ENCODE data around the gene MIAT.

The MIAT gene

DNA sequence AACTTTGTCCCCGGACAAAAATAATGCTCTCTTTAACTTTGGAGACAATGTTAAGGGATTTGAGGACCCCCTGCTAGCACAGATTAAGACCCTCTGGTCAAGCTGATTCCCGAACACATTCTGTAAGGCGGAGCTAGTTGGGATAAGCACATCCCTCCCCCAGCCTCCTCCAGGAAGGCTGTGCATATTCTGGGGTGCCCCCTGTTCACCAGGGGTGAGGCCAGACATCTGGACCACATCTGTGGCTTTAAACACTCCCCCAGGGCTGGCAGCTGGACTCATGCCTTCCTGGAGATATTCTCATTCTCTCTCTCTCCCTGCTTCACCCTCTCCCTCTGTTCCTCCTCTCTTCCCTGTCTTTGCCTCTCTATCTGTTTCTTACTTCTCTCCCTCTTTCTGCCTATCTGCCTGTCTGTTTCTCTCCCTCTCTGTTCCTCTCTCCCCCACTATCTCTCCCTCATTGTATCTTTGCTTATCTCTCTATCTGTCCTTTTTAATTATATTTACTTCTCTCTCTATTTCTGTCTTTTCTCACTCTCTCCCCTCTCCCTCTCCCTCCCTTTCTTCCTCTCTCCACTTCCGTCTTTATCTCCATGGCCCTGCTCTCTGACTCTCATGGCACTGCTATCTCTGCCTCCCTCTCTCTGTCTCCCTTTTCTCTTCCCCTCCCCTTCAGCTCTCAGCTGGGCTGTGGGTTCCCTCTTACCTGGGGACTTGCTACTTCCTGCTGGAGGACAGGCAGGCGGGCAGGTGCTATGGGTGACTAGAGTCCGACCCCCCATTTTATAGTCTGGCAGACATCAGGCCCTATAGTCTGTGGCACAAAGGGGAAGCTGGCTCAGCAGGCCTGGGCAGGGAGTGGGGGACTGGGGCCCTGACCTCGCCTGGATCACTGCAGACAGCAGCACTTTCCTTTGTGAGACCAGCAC, 39.9 kb upstream of the MIAT start, which contains the start of gene CRYBB1:
TSS of gene CRYBB1 (minus strand) at position 757 of the 929 bp plus-strand sequence. CDS start 1,708 bp downstream, outside the sequence.
- peak; percentile 28 to 68 for DNase-seq
- intact Hi-C loops (cut with DNase I; ENCODE audit: low total_unique reads): no loop called here
- H3K4me1 ChIP-seq: no peaks in the 10 kb centered on the region
- no peak within 1 kb of the TSS for H3K27ac ChIP-seq
- H3K4me3 ChIP-seq: no peak within 1 kb of the TSS
- H3K27me3 ChIP-seq: peaks cover 0 to 54% of the 10 kb centered on the region in 2 donors
- TF ChIP-seq, protein P1, sequence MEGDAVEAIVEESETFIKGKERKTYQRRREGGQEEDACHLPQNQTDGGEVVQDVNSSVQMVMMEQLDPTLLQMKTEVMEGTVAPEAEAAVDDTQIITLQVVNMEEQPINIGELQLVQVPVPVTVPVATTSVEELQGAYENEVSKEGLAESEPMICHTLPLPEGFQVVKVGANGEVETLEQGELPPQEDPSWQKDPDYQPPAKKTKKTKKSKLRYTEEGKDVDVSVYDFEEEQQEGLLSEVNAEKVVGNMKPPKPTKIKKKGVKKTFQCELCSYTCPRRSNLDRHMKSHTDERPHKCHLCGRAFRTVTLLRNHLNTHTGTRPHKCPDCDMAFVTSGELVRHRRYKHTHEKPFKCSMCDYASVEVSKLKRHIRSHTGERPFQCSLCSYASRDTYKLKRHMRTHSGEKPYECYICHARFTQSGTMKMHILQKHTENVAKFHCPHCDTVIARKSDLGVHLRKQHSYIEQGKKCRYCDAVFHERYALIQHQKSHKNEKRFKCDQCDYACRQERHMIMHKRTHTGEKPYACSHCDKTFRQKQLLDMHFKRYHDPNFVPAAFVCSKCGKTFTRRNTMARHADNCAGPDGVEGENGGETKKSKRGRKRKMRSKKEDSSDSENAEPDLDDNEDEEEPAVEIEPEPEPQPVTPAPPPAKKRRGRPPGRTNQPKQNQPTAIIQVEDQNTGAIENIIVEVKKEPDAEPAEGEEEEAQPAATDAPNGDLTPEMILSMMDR (IDR thresholded peaks at IDR 0.05): no peak
- H3K9me3 ChIP-seq: no peaks in the 10 kb centered on the region
- H3K36me3 ChIP-seq: no peaks in the 10 kb centered on the region

DNA sequence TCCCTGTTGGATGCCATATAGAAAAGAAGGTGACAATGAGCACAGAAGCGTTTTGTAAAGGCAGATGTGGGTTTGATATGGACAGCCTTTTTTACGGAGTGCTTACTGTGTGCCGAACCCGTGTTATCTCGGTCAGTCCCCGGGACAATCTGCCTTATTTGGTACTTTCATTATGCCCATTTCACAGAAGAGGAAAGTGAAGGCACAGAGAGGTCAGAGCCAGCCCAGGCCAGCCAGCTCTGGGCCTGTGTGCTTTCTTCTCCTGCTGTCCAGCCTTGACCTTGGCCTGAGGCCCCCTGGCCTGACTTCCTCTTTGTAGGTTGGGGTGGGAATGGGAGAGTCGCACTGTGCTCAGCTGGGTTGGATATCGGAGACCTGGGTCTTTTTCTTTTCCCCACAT, 38.9 kb upstream of the MIAT start:
- DNase-seq: no peak
- Histone ChIP-seq H3K27ac (no peak overlapping the region), H3K4me1 (no peaks in the 10 kb centered on the region), H3K36me3 (no peaks in the 10 kb centered on the region), H3K27me3 (peaks cover 0 to 53% of the 10 kb centered on the region in 2 donors), H3K4me3 (no peak overlapping the region), H3K9me3 (no peaks in the 10 kb centered on the region)
- TF ChIP-seq, protein P1 (IDR thresholded peaks at IDR 0.05): no peak
- intact Hi-C loops (cut with DNase I; ENCODE audit: low total_unique reads): no loop called here

DNA sequence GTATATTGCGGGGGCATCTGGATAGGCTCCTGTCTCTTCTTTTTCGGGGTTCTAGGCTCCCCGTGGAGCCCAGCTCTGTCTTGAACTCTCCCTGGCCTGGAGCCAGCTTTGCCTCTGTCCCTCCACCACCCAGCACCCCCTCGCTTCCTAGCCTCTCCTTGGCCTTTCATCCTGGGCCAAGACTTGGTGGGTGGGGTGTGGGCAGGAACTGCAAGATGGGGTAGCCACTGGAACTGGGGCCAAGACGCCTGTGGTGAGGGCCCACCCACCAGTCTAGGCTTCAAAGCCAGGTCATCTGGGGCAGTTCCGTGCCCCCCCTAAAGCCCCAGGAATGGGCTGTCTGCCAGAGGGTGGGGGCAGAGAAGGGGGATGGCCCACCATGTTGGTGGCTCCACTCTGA, 37.9 kb upstream of the MIAT start:
- H3K27ac ChIP-seq: no peak overlapping the region
- no peak for DNase-seq

DNA sequence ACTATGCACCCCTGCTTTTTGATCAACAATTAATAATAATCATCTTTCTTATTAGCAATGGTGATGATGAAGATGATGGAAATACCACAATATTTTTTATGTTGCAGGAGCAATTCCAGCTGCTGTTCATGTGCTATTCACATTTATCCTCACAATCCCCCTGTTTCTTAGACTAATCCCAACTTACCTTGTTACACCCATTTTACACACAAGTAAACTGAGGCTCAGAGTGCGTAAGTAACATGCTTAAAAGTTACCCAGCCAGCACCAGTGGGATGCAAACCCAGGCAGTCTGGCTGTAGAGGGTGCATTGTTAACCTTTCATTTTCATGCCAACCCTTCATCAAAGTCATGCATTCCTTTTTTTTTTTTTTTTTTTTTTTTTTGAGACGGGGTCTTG, 37.2 kb upstream of the MIAT start:
- no peak for DNase-seq
- H3K4me1 ChIP-seq: no peaks in the 10 kb centered on the region
- no peaks in the 10 kb centered on the region for H3K36me3 ChIP-seq
- H3K27me3 ChIP-seq: peaks cover 0 to 41% of the 10 kb centered on the region in 2 donors
- H3K27ac ChIP-seq: no peak overlapping the region
- H3K4me3 ChIP-seq: no peak overlapping the region
- TF ChIP-seq, protein P1 (IDR thresholded peaks at IDR 0.05): no peak
- intact Hi-C loops (cut with DNase I; ENCODE audit: low total_unique reads): no loop called here
- H3K9me3 ChIP-seq: no peaks in the 10 kb centered on the region

More for the DNA sequence above, 37.9 kb upstream of the MIAT start:
- intact Hi-C loops (cut with DNase I; ENCODE audit: low total_unique reads): no loop called here
- Histone ChIP-seq H3K27me3 (peaks cover 0 to 48% of the 10 kb centered on the region in 2 donors), H3K36me3 (no peaks in the 10 kb centered on the region), H3K4me1 (no peaks in the 10 kb centered on the region), H3K9me3 (no peaks in the 10 kb centered on the region), H3K4me3 (no peak overlapping the region)
- TF ChIP-seq, protein P1 (IDR thresholded peaks at IDR 0.05): no peak

GRCh38 chr22:26621663-26622062, 35.7 kb upstream of the MIAT start, which contains the start of gene CRYBA4:
Gene CRYBA4, plus strand, starts transcription at chr22:26621963. Its CDS starts 634 bp downstream, at chr22:26622597.
- Histone ChIP-seq H3K4me1 (no peaks in the 10 kb centered on the region), H3K36me3 (no peaks in the 10 kb centered on the region), H3K9me3 (no peaks in the 10 kb centered on the region), H3K27ac (no peak within 1 kb of the TSS), H3K27me3 (peaks cover 0 to 31% of the 10 kb centered on the region in 2 donors), H3K4me3 (no peak within 1 kb of the TSS)
- intact Hi-C loops (cut with DNase I; ENCODE audit: low total_unique reads): no loop called here
- TF ChIP-seq, protein P1 (IDR thresholded peaks at IDR 0.05): no peak
- no peak for DNase-seq

Measured in tibial artery (tissue), 4 donors.